Smooth muscle cell (in vitro differentiated cells): Measurements from ENCODE around the gene CHD3. TPM values are rescaled to one million over a fixed set of nuclear protein-coding genes. Genes with fewer than 3 reads are reported as not detected.

Experiments
- DNase-seq: peaks from one replicate; lab custom pipeline; 2025; ENCODE audit not compliant: unreplicated experiment; lab: John Stamatoyannopoulos, UW
- H2AFZ ChIP-seq: fragments of 200-600 bp; sonication (generic); 2 replicates; pipeline ENCODE4 v1.6.0; 2016; ENCODE audit warnings: antibody characterized with exemption, low read depth, mild to moderate bottlenecking
- H3F3A ChIP-seq: fragments of 200-600 bp; sonication (generic); 2 replicates; pipeline ENCODE4 v1.6.0; 2017; ENCODE audit warnings: antibody characterized with exemption, low read depth
- H3K27ac ChIP-seq: fragments of 200-600 bp; sonication (generic); 2 replicates; pipeline ENCODE4 v1.5.1; 2016; ENCODE audit warnings: low read depth, mild to moderate bottlenecking
- H3K27me3 ChIP-seq: fragments of 200-600 bp; sonication (generic); 2 replicates; pipeline ENCODE4 v1.6.1; 2016; ENCODE audit warnings: low read depth, mild to moderate bottlenecking
- H3K36me3 ChIP-seq: fragments of 200-600 bp; sonication (generic); 2 replicates; pipeline ENCODE4 v1.5.1; 2016; ENCODE audit warnings: low read depth
- H3K4me1 ChIP-seq: fragments of 200-600 bp; sonication (generic); 2 replicates; pipeline ENCODE4 v1.5.1; 2016; ENCODE audit warnings: low read depth
- H3K4me2 ChIP-seq: fragments of 200-600 bp; sonication (generic); 2 replicates; pipeline ENCODE4 v1.6.0; 2016; ENCODE audit warnings: mild to moderate bottlenecking
- H3K4me3 ChIP-seq: fragments of 200-600 bp; sonication (generic); 2 replicates; pipeline ENCODE4 v1.5.1; 2016; ENCODE audit warnings: mild to moderate bottlenecking
- H3K79me2 ChIP-seq: fragments of 200-600 bp; sonication (generic); 2 replicates; pipeline ENCODE4 v1.6.0; 2016; ENCODE audit warnings: low read depth, mild to moderate bottlenecking
- H3K9ac ChIP-seq: fragments of 200-600 bp; sonication (generic); 2 replicates; pipeline ENCODE4 v1.6.0; 2016; ENCODE audit warnings: low read depth
- H3K9me3 ChIP-seq: fragments of 200-600 bp; sonication (generic); replicated peaks from 2 replicates; pipeline ENCODE4 v1.5.1; 2016; ENCODE audit warnings: low read depth
- H4K20me1 ChIP-seq: fragments of 200-600 bp; sonication (generic); 2 replicates; pipeline ENCODE4 v1.6.0; 2016; ENCODE audit warnings: low read depth
- CTCF ChIP-seq: fragments of 200-600 bp; sonication (generic); IDR thresholded peaks from 2 replicates; pipeline ENCODE4 v1.5.1; 2017; ENCODE audit warnings: borderline replicate concordance, mild to moderate bottlenecking, antibody characterized with exemption; ENCODE audit not compliant: insufficient read depth, poor library complexity, severe bottlenecking
- WGBS: methylation state at CpG from one replicate; pipeline ENCODE4 v1.1.7; 2016; ENCODE audit warnings: low lambda C conversion rate; 5-methylcytosine and 5-hydroxymethylcytosine counted together
- polyA plus RNA-seq: library from polyadenylated mRNA; unstranded; fragments of >200 nt; fragmentation: Nextera tagmentation; extraction: Ambion mirVana; gene quantifications from 2 replicates; pipeline ENCODE4 v1.2.1, GENCODE V29; 2016
- total RNA-seq: library from RNA; depleted of rRNA; stranded (reverse); fragments of >200 nt; gene quantifications from 2 replicates; pipeline ENCODE4 v1.2.3, GENCODE V29; 2014

Gene CHD3
- total and polyA plus RNA-seq, 2 experiments from 2014 or later: 16.3 to 34.9 TPM

- TF ChIP-seq CTCF: peak; percentile 90
- Histone ChIP-seq H3K4me3 (no peak overlapping the region), H3K9ac (no peak overlapping the region), H3K36me3 (no peaks in the 10 kb centered on the region), H3F3A (peaks cover 41% of the 10 kb centered on the region), H2AFZ (no peak overlapping the region), H3K4me2 (no peak overlapping the region), H3K27me3 (no peaks in the 10 kb centered on the region), H3K79me2 (peaks cover 42% of the 10 kb centered on the region), H4K20me1 (peaks cover 98% of the 10 kb centered on the region), H3K4me1 (peaks cover 32% of the 10 kb centered on the region), H3K9me3 (no peaks in the 10 kb centered on the region), H3K27ac (no peak overlapping the region)
- peak; percentile 59 for DNase-seq
- WGBS: 33% methylated on average over 60 of the region's 60 CpGs
Measured at GRCh38 chr17:7851438-7852261, 36.9 kb upstream of the CHD3 start.

GRCh38 chr17:7852262-7852670, 36.3 kb upstream of the CHD3 start:
- peaks cover 32% of the 10 kb centered on the region for H3K4me1 ChIP-seq
- peaks cover 37% of the 10 kb centered on the region for H3K79me2 ChIP-seq
- H3K4me2 ChIP-seq: no peak overlapping the region
- no peak overlapping the region for H3K4me3 ChIP-seq
- no peak for TF ChIP-seq CTCF
- no peak overlapping the region for H3K27ac ChIP-seq
- no peak overlapping the region for H3K9ac ChIP-seq
- no peaks in the 10 kb centered on the region for H3K27me3 ChIP-seq
- WGBS: 85% methylated on average over 17 of the region's 20 CpGs
- H2AFZ ChIP-seq: no peak overlapping the region
- peaks cover 93% of the 10 kb centered on the region for H4K20me1 ChIP-seq
- no peaks in the 10 kb centered on the region for H3K9me3 ChIP-seq
- peaks cover 44% of the 10 kb centered on the region for H3F3A ChIP-seq
- no peaks in the 10 kb centered on the region for H3K36me3 ChIP-seq
- no peak for DNase-seq

- H3K9me3 ChIP-seq: no peaks in the 10 kb centered on the region
- peaks cover 32% of the 10 kb centered on the region for H3K79me2 ChIP-seq
- H3F3A ChIP-seq: peaks cover 46% of the 10 kb centered on the region
- no peak overlapping the region for H2AFZ ChIP-seq
- H3K27me3 ChIP-seq: no peaks in the 10 kb centered on the region
- no peaks in the 10 kb centered on the region for H3K36me3 ChIP-seq
- no peak for DNase-seq
- H3K4me1 ChIP-seq: peaks cover 32% of the 10 kb centered on the region
- H3K4me2 ChIP-seq: no peak overlapping the region
- peaks cover 84% of the 10 kb centered on the region for H4K20me1 ChIP-seq
- no peak for TF ChIP-seq CTCF
- H3K27ac ChIP-seq: no peak overlapping the region
- no peak overlapping the region for H3K9ac ChIP-seq
- WGBS: 74% methylated on average over 38 of the region's 51 CpGs
- H3K4me3 ChIP-seq: no peak overlapping the region
Measured at GRCh38 chr17:7852919-7853690, 35.5 kb upstream of the CHD3 start.
